Lung (tissue), 12 donors: ENCODE measurements around the gene ORM2. TPM values are rescaled to one million over a fixed set of nuclear protein-coding genes. Genes with fewer than 3 reads are reported as not detected.

Experiments used
- ATAC-seq: fragments of 200-7000 bp; cut with Tn5 transposase; one replicate; pipeline ENCODE4 v1.9.1; 2020; ENCODE audit warnings: moderate number of reproducible peaks; ENCODE audit not compliant: insufficient read depth, low FRiP score
- DNase-seq, 3 donors: peaks; one replicate each; pipeline ENCODE4 v3.0.0-alpha.2; 2013 to 2017
- H3K27ac ChIP-seq, 2 donors: one replicate each; pipeline ENCODE4 v1.5.1; 2013; ENCODE audit warnings: mild to moderate bottlenecking in 2 of 2, moderate library complexity in 2 of 2, control low read depth in 1 of 2, inconsistent platforms in 1 of 2, low read depth in 1 of 2, low read length in 1 of 2
- H3K27me3 ChIP-seq, 3 donors: one replicate each; pipeline ENCODE4 v1.5.1; 2013; ENCODE audit warnings: low read length in 2 of 3; ENCODE audit not compliant: control insufficient read depth in 3 of 3, insufficient read depth in 3 of 3
- H3K36me3 ChIP-seq, 4 donors: one replicate each; pipeline ENCODE4 v1.5.1; 2013; ENCODE audit warnings: low read length in 4 of 4, mild to moderate bottlenecking in 1 of 4, moderate library complexity in 1 of 4; ENCODE audit not compliant: control insufficient read depth in 4 of 4, insufficient read depth in 4 of 4
- H3K4me1 ChIP-seq, 5 donors: one replicate each; pipeline ENCODE4 v1.5.1; 2013; ENCODE audit warnings: low read length in 5 of 5, mild to moderate bottlenecking in 2 of 5, moderate library complexity in 1 of 5; ENCODE audit not compliant: control insufficient read depth in 5 of 5, insufficient read depth in 5 of 5
- H3K4me3 ChIP-seq: one replicate; pipeline ENCODE4 v1.5.1; 2013; ENCODE audit warnings: mild to moderate bottlenecking, control low read depth, moderate library complexity
- H3K9ac ChIP-seq, 2 donors: one replicate each; pipeline ENCODE4 v1.5.1; 2013; ENCODE audit warnings: low read length in 2 of 2, control low read depth in 1 of 2; ENCODE audit not compliant: insufficient read depth in 1 of 2
- H3K9me3 ChIP-seq, 4 donors: one replicate each; pipeline ENCODE4 v1.5.1; 2013; ENCODE audit warnings: low read length in 3 of 4, mild to moderate bottlenecking in 1 of 4, moderate library complexity in 1 of 4; ENCODE audit not compliant: control insufficient read depth in 4 of 4, insufficient read depth in 3 of 4
- CTCF ChIP-seq: IDR thresholded peaks from 2 replicates; pipeline ENCODE4 v1.5.1; 2012; ENCODE audit warnings: mild to moderate bottlenecking; ENCODE audit errors: control extremely low read depth, extremely low read depth
- WGBS, 2 donors: extraction: QIAGEN DNeasy Blood & Tissue Kit; methylation state at CpG; one replicate each; pipeline ENCODE4 v1.1.7; 2013; 5-methylcytosine and 5-hydroxymethylcytosine counted together
- polyA plus RNA-seq, 2 donors: library from polyadenylated mRNA; stranded (reverse); fragments of 200-250 nt; gene quantifications; one replicate each; pipeline ENCODE4 v1.2.1, GENCODE V29; 2013
- total RNA-seq, 2 donors: library from RNA; depleted of rRNA in 1 of 2; stranded (reverse); fragments of >200 nt in 1 of 2; gene quantifications; one replicate each; pipeline ENCODE4 v1.2.1, GENCODE V29; 2014 to 2021
- donor health status: control.
- donor health status: control.
- donor health status: Bipolar disorder and iron deficiency.
- donor health status: healthy.
- donor health status: DM: yes; HTN: yes; CAD: no.

Gene ORM2
- total and polyA plus RNA-seq, 4 donors, result 0.77 to 215 (median 47.6) TPM

- ATAC-seq (no peak), DNase-seq (peak in 1 of 3 donors; percentile 7)
- Histone ChIP-seq H3K9ac (no peak overlapping the region), H3K27ac (no peak overlapping the region), H3K36me3 (peaks cover 0 to 38% (median 13%) of the 10 kb centered on the region in 4 donors), H3K9me3 (no peaks in the 10 kb centered on the region), H3K27me3 (no peaks in the 10 kb centered on the region), H3K4me1 (peaks cover 0 to 13% (median 5%) of the 10 kb centered on the region in 5 donors), H3K4me3 (no peak overlapping the region)
- no peak for TF ChIP-seq CTCF
- WGBS, 2 donors, result 92 to 93% methylated on average over 13 of the region's 13 CpGs
Measured at GRCh38 chr9:114289106-114289505, 40.6 kb upstream of the ORM2 start.

- WGBS, 2 donors, result 91 to 95% methylated on average over 13 of the region's 13 CpGs
- H3K27ac ChIP-seq, result no peak overlapping the region
- no peaks in the 10 kb centered on the region for H3K27me3 ChIP-seq
- TF ChIP-seq CTCF, result no peak
- H3K9me3 ChIP-seq, result peaks cover 0 to 4% (median 2%) of the 10 kb centered on the region in 4 donors
- H3K4me1 ChIP-seq, result peaks cover 0 to 12% (median 5%) of the 10 kb centered on the region in 5 donors
- ATAC-seq, result no peak
- no peak overlapping the region for H3K4me3 ChIP-seq
- peaks cover 0 to 41% (median 16%) of the 10 kb centered on the region in 4 donors for H3K36me3 ChIP-seq
- peak in 1 of 3 donors; percentile 12 for DNase-seq
- H3K9ac ChIP-seq, result no peak overlapping the region
Measured at GRCh38 chr9:114289571-114290481, 39.8 kb upstream of the ORM2 start.

GRCh38 chr9:114290561-114290986 lies 39.1 kb upstream of the ORM2 start:
- 71 to 75% methylated on average over 5 to 7 of the region's 7 CpGs for WGBS, 2 donors
- no peaks in the 10 kb centered on the region for H3K27me3 ChIP-seq
- no peak overlapping the region for H3K4me3 ChIP-seq
- DNase-seq, result no peak
- H3K36me3 ChIP-seq, result peaks cover 0 to 47% (median 19%) of the 10 kb centered on the region in 4 donors
- H3K27ac ChIP-seq, result no peak overlapping the region
- H3K9me3 ChIP-seq, result peaks cover 0 to 8% (median 2%) of the 10 kb centered on the region in 4 donors
- no peak overlapping the region for H3K9ac ChIP-seq
- TF ChIP-seq CTCF, result no peak
- H3K4me1 ChIP-seq, result peaks cover 0 to 5% (median 0%) of the 10 kb centered on the region in 5 donors
- ATAC-seq, result no peak
